ENCODE results near the gene ALDH4A1. TPM values are rescaled to one million over a fixed set of nuclear protein-coding genes. Genes with fewer than 3 reads are reported as not detected.
A peak's percentile ranks its signal among the peaks of the same experiment; 100 is the strongest.

Gene ALDH4A1
- total and polyA plus RNA-seq, 8 donors, result 3.5 to 16.0 (median 8.6) TPM

- no peak for DNase-seq
- H3K9me3 ChIP-seq, result no peaks in the 10 kb centered on the region
- intact Hi-C loops (cut with DNase I; ENCODE audit: low total_unique reads), result no loop called here
- peaks cover 4 to 15% (median 14%) of the 10 kb centered on the region in 4 donors for H3K36me3 ChIP-seq
- no peak overlapping the region for H3K4me3 ChIP-seq
- TF ChIP-seq EP300 (IDR thresholded peaks at IDR 0.05), result no peak
- no peak for TF ChIP-seq POLR2A (IDR thresholded peaks at IDR 0.05)
- TF ChIP-seq CTCF (IDR thresholded peaks at IDR 0.05), result no peak
- TF ChIP-seq POLR2AphosphoS5 (IDR thresholded peaks at IDR 0.05), result no peak
- 63 to 77% (median 74%) methylated on average over 11 of the region's 11 CpGs for WGBS, 5 donors
- H3K27ac ChIP-seq, result peak overlapping the region in 4 of 5 donors; percentile 37 to 89 (median 86)
- H3K27me3 ChIP-seq, result no peaks in the 10 kb centered on the region
- peaks cover 53 to 75% (median 61%) of the 10 kb centered on the region in 4 donors for H3K4me1 ChIP-seq
Measured at GRCh38 chr1:18924221-18924691, 21.9 kb upstream of the ALDH4A1 start.

GRCh38 chr1:18923756-18924211 lies 21.4 kb upstream of the ALDH4A1 start:
- intact Hi-C loops (cut with DNase I; ENCODE audit: low total_unique reads), result no loop called here
- Histone ChIP-seq H3K36me3 (peaks cover 4 to 19% (median 17%) of the 10 kb centered on the region in 4 donors), H3K27ac (peak overlapping the region in 4 of 5 donors; percentile 79 to 89 (median 86)), H3K4me3 (no peak overlapping the region), H3K9me3 (no peaks in the 10 kb centered on the region), H3K4me1 (peaks cover 53 to 70% (median 60%) of the 10 kb centered on the region in 4 donors), H3K27me3 (no peaks in the 10 kb centered on the region)
- DNase-seq, result peak in 1 of 2 donors; percentile 69
- 53 to 62% (median 58%) methylated on average over 10 to 14 of the region's 14 CpGs for WGBS, 5 donors
- no peak for TF ChIP-seq POLR2A (IDR thresholded peaks at IDR 0.05)
- TF ChIP-seq CTCF (IDR thresholded peaks at IDR 0.05), result no peak
- TF ChIP-seq EP300 (IDR thresholded peaks at IDR 0.05), result no peak
- no peak for TF ChIP-seq POLR2AphosphoS5 (IDR thresholded peaks at IDR 0.05)

GRCh38 chr1:18922848-18923755 lies 20.7 kb upstream of the ALDH4A1 start:
- TF ChIP-seq POLR2A (IDR thresholded peaks at IDR 0.05), result no peak
- no peak for TF ChIP-seq POLR2AphosphoS5 (IDR thresholded peaks at IDR 0.05)
- TF ChIP-seq CTCF (IDR thresholded peaks at IDR 0.05), result no peak
- TF ChIP-seq EP300 (IDR thresholded peaks at IDR 0.05), result no peak
- 62 to 76% (median 72%) methylated on average over 17 to 18 of the region's 18 CpGs for WGBS, 5 donors
- Histone ChIP-seq H3K4me1 (peaks cover 49 to 64% (median 57%) of the 10 kb centered on the region in 4 donors), H3K27ac (peak overlapping the region; percentile 40 to 89 (median 83)), H3K9me3 (no peaks in the 10 kb centered on the region), H3K36me3 (peaks cover 4 to 26% (median 21%) of the 10 kb centered on the region in 4 donors), H3K4me3 (no peak overlapping the region), H3K27me3 (no peaks in the 10 kb centered on the region)
- DNase-seq, result no peak
- intact Hi-C loops (cut with DNase I; ENCODE audit: low total_unique reads), result no loop called here

DNA sequence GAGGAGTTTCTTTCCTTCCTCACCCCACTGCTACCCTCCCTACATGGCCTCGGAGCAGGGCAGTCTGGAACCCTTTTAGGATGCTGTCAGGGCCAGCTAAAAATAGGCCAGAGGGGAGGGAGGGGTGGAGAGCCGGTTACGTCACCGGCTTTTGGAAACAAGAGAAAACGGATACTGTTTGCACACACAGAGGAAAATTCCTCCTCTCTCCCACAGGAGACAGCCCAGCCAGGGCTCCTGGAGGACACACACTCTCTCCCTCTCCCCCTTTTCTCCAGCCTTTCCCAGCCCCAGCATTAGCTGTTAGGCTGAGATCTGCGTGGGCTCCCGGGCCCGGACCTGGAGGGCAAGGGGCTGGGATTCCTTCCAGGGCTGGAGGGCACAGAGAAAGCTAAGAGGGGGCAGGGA lies 20.0 kb upstream of the ALDH4A1 start:
- no peaks in the 10 kb centered on the region for H3K27me3 ChIP-seq
- 16 to 29% (median 22%) methylated on average over 8 of the region's 8 CpGs for WGBS, 5 donors
- H3K27ac ChIP-seq, result peak overlapping the region; percentile 40 to 89 (median 83)
- peaks cover 41 to 56% (median 49%) of the 10 kb centered on the region in 4 donors for H3K4me1 ChIP-seq
- H3K36me3 ChIP-seq, result peaks cover 4 to 34% (median 28%) of the 10 kb centered on the region in 4 donors
- DNase-seq, result peak; percentile 69 to 95
- TF ChIP-seq POLR2A (IDR thresholded peaks at IDR 0.05) (no peak), POLR2AphosphoS5 (IDR thresholded peaks at IDR 0.05) (peak; percentile 41 to 54 (median 53)), CTCF (IDR thresholded peaks at IDR 0.05) (peak in 4 of 7 experiments; percentile 6 to 20 (median 13)), EP300 (IDR thresholded peaks at IDR 0.05) (peak; percentile 47)
- intact Hi-C loops (cut with DNase I; ENCODE audit: low total_unique reads), result no loop called here
- H3K9me3 ChIP-seq, result no peaks in the 10 kb centered on the region
- H3K4me3 ChIP-seq, result no peak overlapping the region

Measured in stomach (tissue), 9 donors.